ENCODE results near the gene PCID2.
A peak's percentile ranks its signal among the peaks of the same experiment; 100 is the strongest.

Gene PCID2

GRCh38 chr13:113187263-113187669, 21.2 kb downstream of the PCID2 start:
- peak; percentile 100 for DNase-seq

DNA sequence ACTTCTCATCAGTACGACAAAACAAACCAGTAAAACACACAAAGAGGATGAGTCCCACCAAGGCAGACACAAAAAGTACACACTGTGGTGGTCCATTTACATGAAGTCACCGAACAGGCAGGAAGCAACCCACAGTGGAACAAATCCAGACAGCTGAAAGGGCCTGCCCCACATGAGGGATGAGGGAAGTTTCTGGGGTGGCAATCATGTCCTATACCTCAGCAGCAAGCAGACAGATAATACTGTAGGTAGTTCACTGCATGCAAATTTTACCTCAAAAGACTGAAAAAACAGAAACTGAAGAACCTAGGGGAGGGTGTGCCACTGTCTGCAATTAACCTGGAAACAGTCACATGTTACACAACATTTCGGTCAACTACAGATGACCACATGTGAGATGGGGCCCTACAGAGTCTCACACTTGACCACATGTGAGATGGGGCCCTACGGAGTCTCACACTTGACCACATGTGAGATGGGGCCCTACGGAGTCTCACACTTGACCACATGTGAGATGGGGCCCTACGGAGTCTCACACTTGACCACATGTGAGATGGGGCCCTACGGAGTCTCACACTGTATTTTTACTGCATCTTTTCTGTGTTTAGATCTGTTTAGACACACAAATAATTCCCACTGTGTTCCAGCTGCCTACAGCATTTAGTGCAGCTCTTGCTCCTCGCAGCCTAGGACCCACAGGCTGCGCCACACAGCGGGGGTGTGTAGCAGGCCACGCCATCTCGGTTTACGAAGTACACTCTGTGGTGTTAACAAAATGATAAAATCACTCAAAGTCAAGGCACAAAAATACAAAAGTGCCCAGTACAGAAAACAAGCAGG, 22.2 kb downstream of the PCID2 start:
- DNase-seq = peak; percentile 37

DNA sequence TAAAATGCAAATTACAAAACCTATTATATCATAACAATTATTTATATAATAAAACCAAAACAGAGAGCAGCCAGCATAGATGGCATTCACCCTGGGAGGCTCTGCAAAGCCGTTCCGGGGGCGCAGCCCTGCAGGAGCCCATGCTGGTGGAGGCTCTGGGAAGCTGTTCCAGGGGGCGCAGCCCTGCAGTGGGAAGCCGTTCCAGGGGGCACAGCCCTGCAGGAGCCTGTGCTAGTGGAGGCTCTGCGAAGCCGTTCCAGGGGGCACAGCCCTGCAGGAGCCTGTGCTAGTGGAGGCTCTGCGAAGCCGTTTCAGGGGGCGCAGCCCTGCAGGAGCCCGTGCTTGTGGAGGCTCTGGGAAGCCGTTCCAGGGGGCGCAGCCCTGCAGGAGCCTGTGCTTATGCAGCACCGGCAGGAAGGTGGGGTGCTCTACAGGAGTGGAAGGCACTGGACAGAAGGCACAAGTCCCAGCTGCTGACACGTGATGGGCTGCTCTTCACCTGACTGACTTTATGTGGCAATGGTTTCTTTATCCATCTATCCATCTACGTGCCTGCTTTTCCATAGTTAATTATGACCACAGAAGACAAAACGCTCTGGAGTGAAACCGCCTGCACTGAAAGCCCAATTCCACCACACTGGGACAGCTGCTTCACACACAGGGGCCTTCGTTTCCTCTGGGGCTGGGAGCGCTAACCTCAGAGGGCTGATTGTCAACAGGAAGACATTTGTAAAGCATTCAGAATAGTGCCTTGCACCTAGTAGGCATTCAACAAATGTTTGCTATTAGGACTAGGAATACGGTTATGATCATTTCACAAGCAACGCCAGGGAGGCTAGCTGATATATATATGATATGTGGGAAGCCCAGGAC, 23.7 kb downstream of the PCID2 start:
- DNase-seq = no peak

DNA sequence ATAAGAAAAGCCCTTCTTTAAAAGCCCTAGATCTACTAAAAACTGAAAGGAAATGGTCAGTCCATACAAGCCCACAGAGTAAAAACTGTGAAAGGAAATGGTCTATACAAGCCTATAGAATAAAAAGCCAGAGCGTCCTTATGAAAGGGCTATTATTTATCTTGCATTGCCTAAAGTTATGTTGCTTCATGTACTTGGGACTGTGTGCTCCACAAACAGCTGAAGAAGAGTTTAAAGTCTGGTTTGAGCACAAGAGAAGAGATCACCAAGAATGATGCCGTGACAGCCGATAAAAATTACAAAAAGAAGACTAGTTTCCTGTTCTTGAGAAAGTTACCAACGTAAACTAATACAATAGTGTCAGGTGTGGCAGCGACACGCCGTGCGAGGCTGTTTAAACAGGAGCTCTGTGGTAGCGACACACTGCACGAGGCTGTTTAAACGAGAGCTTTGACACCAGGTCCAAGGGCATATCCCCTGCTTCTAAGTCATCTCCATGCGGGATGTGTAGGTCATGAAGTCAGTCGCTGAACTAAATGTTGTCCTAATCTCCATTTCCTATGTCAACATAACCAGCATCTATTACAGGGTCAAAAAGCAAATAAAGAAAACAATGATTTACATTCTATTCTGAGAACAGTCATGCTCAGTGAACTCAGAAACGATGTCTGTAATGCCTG, 24.9 kb downstream of the PCID2 start:
- DNase-seq = no peak

- DNase-seq = no peak
Observed at GRCh38 chr13:113182046-113182445, 26.4 kb downstream of the PCID2 start.

GRCh38 chr13:113179374-113180230, 28.9 kb downstream of the PCID2 start:
- peak; percentile 84 for DNase-seq

GRCh38 chr13:113178896-113179167, 29.6 kb downstream of the PCID2 start:
- DNase-seq = no peak

GRCh38 chr13:113178070-113178895, 30.2 kb downstream of the PCID2 start:
- DNase-seq = peak; percentile 98

DNA sequence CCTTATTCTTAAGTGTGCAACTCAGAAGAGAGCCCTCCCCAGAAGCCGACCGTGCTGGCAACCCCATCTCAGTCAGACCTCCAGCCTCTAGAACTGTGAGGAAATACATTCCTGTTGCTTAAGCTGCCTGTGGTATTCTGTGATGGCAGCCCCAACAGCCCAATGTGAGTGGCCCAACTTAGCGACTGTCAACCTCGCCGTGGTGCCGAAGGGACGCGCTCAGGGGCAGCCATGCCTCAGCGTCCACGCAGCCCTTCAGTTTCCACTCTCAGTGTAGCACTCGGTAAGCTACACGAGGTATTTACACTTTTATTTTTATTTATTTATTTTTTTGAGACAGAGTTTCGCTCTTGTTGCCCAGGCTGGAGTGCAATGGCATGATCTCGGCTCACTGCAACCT, 31.6 kb downstream of the PCID2 start:
- DNase-seq = no peak

DNA sequence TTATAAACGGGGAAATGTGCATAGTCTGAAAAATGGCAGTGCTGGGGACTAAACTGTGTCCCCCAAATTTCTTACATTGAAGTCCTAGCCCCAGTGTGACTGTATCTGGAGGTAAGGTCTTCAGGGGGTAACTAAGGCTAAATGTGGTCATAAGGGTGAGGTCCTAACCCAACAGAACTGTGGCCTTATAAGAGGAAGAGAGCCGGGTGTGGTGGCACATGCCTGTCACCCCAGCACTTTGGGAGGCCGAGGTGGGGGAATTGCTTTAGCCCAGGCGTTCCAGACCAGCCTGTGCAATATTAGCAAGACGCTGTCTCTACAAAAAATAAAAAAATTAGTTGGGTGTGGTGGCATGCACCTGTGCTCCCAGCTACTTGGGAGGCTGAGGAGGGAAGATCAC, 32.2 kb downstream of the PCID2 start:
- no peak for DNase-seq

DNA sequence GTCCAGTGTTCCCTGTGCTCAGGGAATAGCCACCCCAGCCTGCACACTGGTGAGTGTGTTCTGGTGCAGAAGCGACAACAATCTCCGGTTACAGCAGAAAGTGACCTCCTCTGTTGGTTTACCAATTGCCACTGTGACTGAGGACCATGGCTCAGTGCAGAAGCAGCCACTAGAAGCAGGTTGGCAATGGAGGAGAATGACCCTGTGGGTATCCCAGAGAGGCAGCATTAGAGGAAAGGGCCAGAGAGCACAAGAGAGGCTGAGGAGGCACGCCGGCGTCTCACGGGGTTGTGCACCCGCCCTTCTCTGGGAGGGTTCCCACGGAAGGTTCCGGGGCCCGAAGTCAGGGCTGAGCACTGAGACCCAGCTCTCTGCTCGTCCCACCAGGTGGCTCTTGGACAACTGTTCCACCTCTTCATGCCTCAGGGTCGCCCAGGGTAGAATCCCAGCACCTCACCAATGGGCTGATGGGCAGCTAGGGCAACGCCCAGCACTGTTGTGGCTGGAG, 36.0 kb downstream of the PCID2 start:
- DNase-seq = no peak

DNA sequence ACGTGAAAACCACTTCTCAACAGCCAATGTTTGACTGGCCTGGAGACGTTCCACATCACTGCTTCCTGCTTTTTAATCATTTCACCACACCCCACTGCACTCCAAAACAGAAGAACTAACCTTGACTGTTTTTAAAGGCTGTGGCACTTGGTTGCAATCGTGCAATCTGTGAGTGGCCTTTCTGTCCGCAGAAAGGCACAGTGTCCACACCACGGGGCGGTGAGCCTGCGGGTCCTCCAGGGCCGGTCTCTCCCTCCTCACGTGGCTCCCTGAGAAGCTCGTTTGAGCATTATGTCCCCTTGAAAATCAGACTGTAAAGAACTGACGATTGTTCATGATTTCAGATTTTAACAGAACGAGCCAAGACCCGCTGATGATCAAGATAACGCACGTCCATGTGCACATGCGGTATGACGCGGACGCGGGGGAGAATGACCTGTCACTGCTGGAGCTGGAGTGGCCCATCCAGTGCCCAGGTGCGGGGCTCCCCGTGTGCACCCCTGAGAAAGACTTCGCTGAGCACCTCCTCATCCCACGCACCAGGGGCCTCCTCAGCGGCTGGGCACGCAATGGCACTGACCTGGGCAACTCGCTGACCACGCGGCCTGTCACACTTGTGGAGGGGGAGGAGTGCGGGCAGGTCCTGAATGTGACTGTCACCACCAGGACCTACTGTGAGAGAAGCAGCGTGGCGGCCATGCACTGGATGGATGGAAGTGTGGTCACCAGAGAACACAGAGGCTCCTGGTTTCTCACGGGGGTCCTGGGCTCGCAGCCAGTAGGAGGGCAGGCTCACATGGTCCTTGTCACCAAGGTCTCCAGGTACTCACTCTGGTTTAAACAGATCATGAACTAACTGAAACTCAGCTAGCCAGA, 37.0 kb downstream of the PCID2 start:
- no peak for DNase-seq

DNA sequence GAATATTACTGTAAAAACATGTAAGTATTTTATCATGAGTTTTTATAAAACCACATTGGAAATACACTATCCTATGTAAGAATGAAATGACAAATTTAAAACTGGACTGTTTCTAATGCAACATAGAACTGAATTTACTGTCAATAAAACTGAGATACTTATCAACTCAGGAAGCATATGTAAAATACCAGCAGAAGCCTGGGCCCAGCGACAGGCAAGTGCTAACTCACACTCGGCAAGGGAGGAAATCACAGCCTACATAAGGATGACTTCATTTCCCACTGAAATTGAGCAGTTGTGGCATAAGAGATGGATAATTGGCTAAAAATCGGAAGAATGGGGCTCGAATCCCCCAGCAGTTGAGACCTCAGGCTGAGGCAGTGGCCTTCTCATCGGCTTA, 38.0 kb downstream of the PCID2 start:
- no peak for DNase-seq

GRCh38 chr13:113169277-113170272, 38.9 kb downstream of the PCID2 start:
- DNase-seq = no peak

DNA sequence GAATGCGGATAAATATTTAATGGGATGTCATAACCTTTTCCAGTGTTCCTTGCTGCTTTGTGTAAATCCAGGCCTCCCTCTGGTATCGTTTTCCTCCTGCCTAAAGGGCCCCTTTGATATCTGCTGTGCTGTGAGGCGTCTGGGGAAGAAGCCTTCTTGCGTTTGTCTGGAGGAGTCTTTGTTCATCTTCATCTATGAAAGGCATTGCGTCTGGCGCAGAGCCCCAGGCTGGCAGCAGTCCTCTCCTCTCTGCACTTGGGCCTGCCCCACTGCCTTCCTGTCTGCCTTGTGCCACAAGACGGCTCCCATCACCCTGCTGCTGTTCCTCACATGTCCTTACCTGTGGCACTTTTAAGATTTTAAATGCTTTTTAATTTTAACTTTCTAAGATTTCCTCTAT, 40.3 kb downstream of the PCID2 start:
- DNase-seq = no peak

GRCh38 chr13:113167575-113167974, 40.9 kb downstream of the PCID2 start:
- DNase-seq = no peak

- no peak for DNase-seq
Observed at GRCh38 chr13:113167155-113167554, 41.3 kb downstream of the PCID2 start.

- DNase-seq = no peak
Observed at GRCh38 chr13:113166681-113167080, 41.8 kb downstream of the PCID2 start.

DNA sequence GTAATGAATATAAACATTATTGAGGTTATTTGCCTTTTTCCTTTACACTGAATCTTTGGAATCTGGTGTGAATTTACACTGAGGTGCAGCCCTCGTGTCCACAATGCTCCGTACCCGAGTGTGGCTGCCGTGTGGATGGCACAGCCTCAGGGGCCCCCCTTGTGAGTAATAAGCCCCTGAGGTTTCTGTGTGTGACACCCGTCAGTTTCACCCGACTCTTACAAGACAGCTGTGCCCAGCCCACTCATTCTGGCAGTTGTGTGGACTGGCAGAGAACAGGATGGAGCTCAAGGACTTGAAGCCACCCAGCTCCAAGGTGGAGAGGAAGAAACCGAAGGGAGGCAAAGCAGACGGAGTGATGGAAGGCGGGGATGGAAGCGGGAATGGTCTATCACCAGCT, 42.2 kb downstream of the PCID2 start:
- no peak for DNase-seq
